Activated T-cell treated with anti-CD3 and anti-CD28 coated beads, Interleukin-2, amount 50 U/mL, for 4 hours (primary cell): Measurements from ENCODE around the gene KIFAP3. TPM values are rescaled to one million over a fixed set of nuclear protein-coding genes. Genes with fewer than 3 reads are reported as not detected.

ENCODE experiments used
- ATAC-seq, 2 donors: fragments of 200-7000 bp; cut with Tn5 transposase; one replicate each; pipeline ENCODE4 v1.10.0; 2021
- DNase-seq: peaks from one replicate; pipeline ENCODE4 v3.0.0-alpha.2; 2020
- H3K27me3 Mint-ChIP-seq: one replicate; pipeline ENCODE4 v1.8.0; 2021; ENCODE audit warnings: low read depth, mixed read lengths
- H3K36me3 Mint-ChIP-seq: one replicate; pipeline ENCODE4 v1.8.0; 2022; ENCODE audit warnings: mixed read lengths; ENCODE audit not compliant: insufficient read depth
- H3K4me1 Mint-ChIP-seq: one replicate; pipeline ENCODE4 v1.8.0; 2021; ENCODE audit warnings: low read depth, mixed read lengths
- H3K4me3 Mint-ChIP-seq: one replicate; pipeline ENCODE4 v1.8.0; 2021; ENCODE audit warnings: mild to moderate bottlenecking, moderate library complexity, mixed read lengths
- H3K9me3 Mint-ChIP-seq: one replicate; pipeline ENCODE4 v1.8.0; 2021; ENCODE audit warnings: mixed read lengths
- total RNA-seq, 3 donors: library from RNA; stranded (reverse); gene quantifications; one replicate each; pipeline ENCODE4 v1.2.1, GENCODE V29; 2021

KIFAP3 gene
- total RNA-seq, 3 donors from 2014 or later, result 8.4 to 10.1 (median 9.1) TPM

DNA sequence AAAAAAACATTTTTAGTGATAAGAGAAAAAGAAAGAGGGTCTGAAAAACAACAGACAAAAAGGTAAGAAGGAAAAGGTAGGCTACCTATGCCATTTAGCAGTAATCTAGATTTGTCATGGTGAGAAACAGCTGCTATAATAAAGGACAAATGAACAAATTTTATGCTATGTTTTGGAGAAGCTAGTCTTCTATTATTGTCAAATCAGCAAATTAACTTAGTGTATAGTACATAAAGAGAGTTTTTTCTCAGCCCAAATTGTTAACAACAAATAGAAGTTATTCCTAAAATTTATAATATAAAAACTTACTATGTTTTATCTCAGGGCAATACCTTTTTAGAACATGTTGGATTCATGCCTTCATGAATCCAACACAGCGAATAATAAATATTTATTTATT lies 88.7 kb downstream of the KIFAP3 start:
- Mint-ChIP-seq H3K9me3 (no peaks in the 10 kb centered on the region), H3K27me3 (no peaks in the 10 kb centered on the region), H3K4me1 (no peaks in the 10 kb centered on the region), H3K4me3 (no peak overlapping the region), H3K36me3 (peaks cover 30% of the 10 kb centered on the region)
- no peak for DNase-seq
- ATAC-seq, result no peak

DNA sequence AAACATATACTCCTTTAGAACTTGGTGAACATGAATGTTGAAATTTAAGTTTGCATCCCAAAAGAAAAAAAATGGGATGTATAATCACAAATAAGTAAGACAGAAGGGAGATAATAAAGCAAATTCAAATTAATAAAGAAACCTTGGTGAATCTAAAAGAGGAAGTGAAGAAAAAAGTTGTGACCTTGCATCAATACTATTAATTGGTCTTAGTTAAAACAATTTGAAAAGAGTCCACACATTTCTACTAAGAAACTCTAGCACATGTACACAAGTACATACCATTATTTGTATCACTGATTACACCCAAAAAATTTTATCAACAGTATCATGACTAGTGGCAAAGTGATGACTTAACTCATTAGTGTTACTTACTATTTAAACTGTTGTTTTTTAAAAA lies 100.4 kb downstream of the KIFAP3 start:
- Mint-ChIP-seq H3K36me3 (peaks cover 23% of the 10 kb centered on the region), H3K4me3 (no peak overlapping the region), H3K9me3 (no peaks in the 10 kb centered on the region), H3K4me1 (no peaks in the 10 kb centered on the region), H3K27me3 (no peaks in the 10 kb centered on the region)
- no peak for DNase-seq
- no peak for ATAC-seq

GRCh38 chr1:169970114-169970513 lies 104.4 kb downstream of the KIFAP3 start:
- ATAC-seq (no peak), DNase-seq (no peak)
- Mint-ChIP-seq H3K4me3 (no peak overlapping the region), H3K27me3 (no peaks in the 10 kb centered on the region), H3K4me1 (no peaks in the 10 kb centered on the region), H3K36me3 (peaks cover 17% of the 10 kb centered on the region), H3K9me3 (no peaks in the 10 kb centered on the region)

- Mint-ChIP-seq H3K4me3 (no peak overlapping the region), H3K9me3 (no peaks in the 10 kb centered on the region), H3K4me1 (no peaks in the 10 kb centered on the region), H3K27me3 (no peaks in the 10 kb centered on the region), H3K36me3 (peaks cover 20% of the 10 kb centered on the region)
- no peak for DNase-seq
- ATAC-seq, result no peak
These were observed 106.3 kb downstream of the KIFAP3 start for GRCh38 chr1:169968174-169968573.

DNA sequence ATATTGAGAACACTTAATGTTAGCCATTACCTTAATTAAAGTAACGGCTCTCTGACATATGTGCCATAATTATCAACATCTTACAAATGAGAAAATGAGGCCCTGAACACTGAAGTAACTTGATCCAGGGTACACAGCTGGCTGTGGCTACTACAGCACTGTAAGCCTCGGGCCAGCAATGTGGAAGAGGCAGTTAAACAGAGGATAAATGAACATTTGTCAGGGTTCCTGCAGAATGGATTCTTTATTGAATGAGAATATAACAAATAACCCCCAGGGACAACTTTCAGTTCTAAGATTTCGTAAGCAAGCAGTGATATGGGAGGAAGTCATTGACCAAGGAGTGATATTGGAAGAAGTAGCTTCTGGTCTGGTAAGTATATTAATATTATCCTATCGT lies 110.3 kb downstream of the KIFAP3 start:
- Mint-ChIP-seq H3K4me3 (no peak overlapping the region), H3K36me3 (peaks cover 14% of the 10 kb centered on the region), H3K9me3 (no peaks in the 10 kb centered on the region), H3K27me3 (no peaks in the 10 kb centered on the region), H3K4me1 (no peaks in the 10 kb centered on the region)
- DNase-seq, result no peak
- no peak for ATAC-seq

GRCh38 chr1:169959686-169960085 lies 114.8 kb downstream of the KIFAP3 start:
- H3K4me3 Mint-ChIP-seq, result no peak overlapping the region
- H3K9me3 Mint-ChIP-seq, result no peaks in the 10 kb centered on the region
- peaks cover 6% of the 10 kb centered on the region for H3K36me3 Mint-ChIP-seq
- DNase-seq (no peak), ATAC-seq (no peak)
- H3K4me1 Mint-ChIP-seq, result no peaks in the 10 kb centered on the region
- H3K27me3 Mint-ChIP-seq, result no peaks in the 10 kb centered on the region

- no peak for ATAC-seq
- Mint-ChIP-seq H3K27me3 (no peaks in the 10 kb centered on the region), H3K36me3 (peaks cover 6% of the 10 kb centered on the region), H3K4me3 (no peak overlapping the region), H3K4me1 (no peaks in the 10 kb centered on the region), H3K9me3 (no peaks in the 10 kb centered on the region)
- DNase-seq, result no peak
These were observed 115.5 kb downstream of the KIFAP3 start for GRCh38 chr1:169958987-169959386.

GRCh38 chr1:169957884-169958283 lies 116.6 kb downstream of the KIFAP3 start:
- Mint-ChIP-seq H3K9me3 (no peaks in the 10 kb centered on the region), H3K4me1 (no peaks in the 10 kb centered on the region), H3K27me3 (no peaks in the 10 kb centered on the region), H3K36me3 (peaks cover 12% of the 10 kb centered on the region), H3K4me3 (no peak overlapping the region)
- no peak for ATAC-seq
- DNase-seq, result no peak

DNA sequence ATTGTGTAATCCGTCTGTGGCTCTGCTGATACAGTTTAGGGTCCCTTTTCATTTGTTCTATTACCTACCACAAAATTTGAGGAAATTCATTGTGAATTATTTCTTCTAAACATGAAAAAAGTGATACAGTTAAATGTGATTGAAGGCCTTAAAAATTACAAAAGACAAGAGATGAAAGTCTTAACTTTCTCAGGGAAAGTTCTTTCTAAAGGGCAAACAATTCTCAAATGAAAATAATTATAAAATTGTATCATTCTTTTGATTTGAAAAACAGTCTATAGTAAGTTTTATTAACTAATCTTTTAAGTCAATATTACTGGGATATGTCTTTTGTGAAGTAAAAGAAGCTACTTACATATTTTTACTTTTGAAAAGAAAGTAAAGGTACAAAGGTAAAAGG lies 123.4 kb downstream of the KIFAP3 start:
- Mint-ChIP-seq H3K27me3 (no peaks in the 10 kb centered on the region), H3K4me3 (no peak overlapping the region), H3K4me1 (no peaks in the 10 kb centered on the region), H3K9me3 (no peaks in the 10 kb centered on the region), H3K36me3 (peaks cover 9% of the 10 kb centered on the region)
- no peak for DNase-seq
- ATAC-seq, result no peak

- H3K36me3 Mint-ChIP-seq, result peaks cover 8% of the 10 kb centered on the region
- H3K4me3 Mint-ChIP-seq, result no peak overlapping the region
- ATAC-seq, result no peak
- no peaks in the 10 kb centered on the region for H3K27me3 Mint-ChIP-seq
- no peaks in the 10 kb centered on the region for H3K4me1 Mint-ChIP-seq
- no peaks in the 10 kb centered on the region for H3K9me3 Mint-ChIP-seq
- no peak for DNase-seq
These were observed 125.4 kb downstream of the KIFAP3 start for GRCh38 chr1:169949139-169949538.

DNA sequence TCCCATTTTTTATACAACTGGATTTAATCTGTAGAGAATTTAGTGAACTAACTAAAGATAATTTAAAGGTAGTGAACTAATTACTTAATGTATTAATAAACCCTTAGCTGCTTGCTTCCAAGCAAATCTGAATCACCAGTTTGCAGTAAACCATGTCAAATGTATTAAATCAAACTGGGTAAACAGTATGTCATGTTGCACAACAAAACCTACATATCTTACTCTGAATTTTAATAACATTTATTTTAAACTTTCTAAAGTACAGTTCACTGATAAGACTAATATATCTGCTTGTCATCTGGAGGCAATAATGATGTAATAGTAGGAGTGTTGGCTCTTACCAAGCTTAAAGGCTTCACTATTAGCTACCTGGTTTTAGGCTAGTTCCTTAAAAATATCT lies 128.3 kb downstream of the KIFAP3 start:
- no peaks in the 10 kb centered on the region for H3K4me1 Mint-ChIP-seq
- H3K36me3 Mint-ChIP-seq, result no peaks in the 10 kb centered on the region
- no peak overlapping the region for H3K4me3 Mint-ChIP-seq
- H3K9me3 Mint-ChIP-seq, result no peaks in the 10 kb centered on the region
- H3K27me3 Mint-ChIP-seq, result no peaks in the 10 kb centered on the region
- DNase-seq (no peak), ATAC-seq (no peak)

DNA sequence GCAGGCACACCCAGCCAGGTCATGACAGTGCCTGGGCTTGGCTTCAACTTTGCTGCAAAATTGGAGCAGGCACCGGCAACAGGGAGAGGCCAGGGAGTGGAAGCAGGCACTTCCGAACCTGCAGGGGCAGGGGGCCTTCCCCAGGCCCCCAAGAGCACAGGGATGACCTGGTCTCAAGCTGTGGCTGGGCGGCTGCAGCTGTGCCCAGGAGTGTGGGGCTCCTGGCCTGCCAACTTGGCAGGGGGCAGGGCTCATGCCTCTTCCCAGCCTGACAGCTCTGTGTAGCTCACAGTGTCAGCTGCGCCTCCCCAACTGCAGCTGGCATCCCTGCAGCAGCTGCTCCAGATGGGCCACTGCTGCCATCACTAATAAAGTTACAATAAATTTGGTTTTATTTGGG lies 129.3 kb downstream of the KIFAP3 start:
- no peak for DNase-seq
- no peaks in the 10 kb centered on the region for H3K4me1 Mint-ChIP-seq

GRCh38 chr1:169944621-169945020 lies 129.9 kb downstream of the KIFAP3 start:
- Mint-ChIP-seq H3K4me3 (no peak overlapping the region), H3K27me3 (no peaks in the 10 kb centered on the region), H3K4me1 (no peaks in the 10 kb centered on the region), H3K9me3 (no peaks in the 10 kb centered on the region), H3K36me3 (peaks cover 6% of the 10 kb centered on the region)
- no peak for DNase-seq
- no peak for ATAC-seq

More for the DNA sequence above, 129.3 kb downstream of the KIFAP3 start:
- peaks cover 1% of the 10 kb centered on the region for H3K36me3 Mint-ChIP-seq
- H3K9me3 Mint-ChIP-seq, result no peaks in the 10 kb centered on the region
- H3K27me3 Mint-ChIP-seq, result no peaks in the 10 kb centered on the region
- no peak overlapping the region for H3K4me3 Mint-ChIP-seq
- no peak for ATAC-seq

- DNase-seq, result no peak
- no peaks in the 10 kb centered on the region for H3K27me3 Mint-ChIP-seq
- H3K36me3 Mint-ChIP-seq, result peaks cover 8% of the 10 kb centered on the region
- H3K9me3 Mint-ChIP-seq, result no peaks in the 10 kb centered on the region
- no peak overlapping the region for H3K4me3 Mint-ChIP-seq
- ATAC-seq, result no peak
- H3K4me1 Mint-ChIP-seq, result no peaks in the 10 kb centered on the region
These were observed 130.4 kb downstream of the KIFAP3 start for GRCh38 chr1:169943963-169944526.

DNA sequence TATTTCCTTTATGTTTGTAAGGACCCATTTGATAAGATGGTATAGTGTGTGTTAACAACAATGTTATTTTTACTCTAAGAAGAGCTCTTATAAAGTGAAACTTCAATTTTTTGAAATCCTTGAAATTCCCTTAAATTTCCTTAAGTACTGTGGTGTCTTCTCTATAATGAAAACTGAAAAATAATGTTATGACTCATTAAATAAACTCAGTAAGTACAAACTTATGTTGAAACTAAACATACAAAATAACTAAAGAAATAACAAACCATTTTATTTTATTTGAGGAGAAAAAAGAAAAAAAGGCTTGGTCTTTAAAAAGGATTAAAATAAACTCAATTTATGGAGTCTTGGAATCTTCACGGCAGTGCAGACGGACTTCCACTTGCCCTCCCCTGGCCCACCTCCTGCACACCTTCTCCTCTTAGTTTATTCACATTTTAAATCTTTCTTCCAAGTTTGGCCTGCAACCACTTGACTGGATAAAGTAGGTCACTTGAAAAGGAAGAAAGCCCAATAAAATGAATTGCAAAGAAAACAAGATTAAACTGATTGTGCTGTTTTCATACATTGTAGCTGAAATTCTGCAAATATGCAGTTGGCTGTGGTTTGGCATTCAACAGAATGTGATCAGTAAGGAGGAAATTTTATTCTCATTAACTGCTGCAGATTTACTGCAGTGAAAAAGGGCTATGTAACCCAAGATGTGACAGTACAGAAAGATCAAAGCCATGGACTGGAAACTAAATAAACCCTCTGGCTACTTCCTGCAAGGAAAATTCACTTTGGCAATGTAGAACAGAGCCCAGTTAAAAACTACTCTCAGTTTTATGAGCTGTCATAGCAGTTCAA lies 132.3 kb downstream of the KIFAP3 start:
- no peak for DNase-seq
- Mint-ChIP-seq H3K4me3 (no peak overlapping the region), H3K9me3 (no peaks in the 10 kb centered on the region), H3K36me3 (peaks cover 8% of the 10 kb centered on the region), H3K4me1 (no peaks in the 10 kb centered on the region), H3K27me3 (no peaks in the 10 kb centered on the region)
- ATAC-seq, result no peak
